Neural cell (in vitro differentiated cells): Measurements from ENCODE around the gene RTL3. TPM values are rescaled to one million over a fixed set of nuclear protein-coding genes. Genes with fewer than 3 reads are reported as not detected.

Experiments
- H2AFZ ChIP-seq: fragments of 200-600, 300-800 bp; sonication (generic), shearing (Covaris generic); 2 replicates; pipeline ENCODE4 v1.6.0; 2014; ENCODE audit warnings: low read depth, mild to moderate bottlenecking, antibody characterized with exemption, low read length, moderate library complexity
- H3F3A ChIP-seq: fragments of 200-600 bp; shearing (Covaris generic); 2 replicates; pipeline ENCODE4 v1.6.1; 2016; ENCODE audit warnings: mild to moderate bottlenecking, moderate library complexity, mixed read lengths, antibody characterized with exemption, low read length; ENCODE audit not compliant: insufficient read depth, poor library complexity, severe bottlenecking
- H3K27ac ChIP-seq: fragments of 200-600, 300-800 bp; sonication (generic), shearing (Covaris generic); 2 replicates; pipeline ENCODE4 v1.5.1; 2014; ENCODE audit warnings: mild to moderate bottlenecking, low read length, moderate library complexity
- H3K27me3 ChIP-seq: fragments of 300-800, 200-600 bp; sonication (generic), shearing (Covaris generic); 2 replicates; pipeline ENCODE4 v1.6.0; 2014; ENCODE audit warnings: mild to moderate bottlenecking, low read depth, low read length, moderate library complexity; ENCODE audit not compliant: insufficient read depth
- H3K36me3 ChIP-seq: fragments of 300-800, 200-600 bp; sonication (generic), shearing (Covaris generic); 2 replicates; pipeline ENCODE4 v1.5.1; 2014; ENCODE audit warnings: mild to moderate bottlenecking, antibody characterized with exemption, low read length, moderate library complexity; ENCODE audit not compliant: insufficient read depth
- H3K4me2 ChIP-seq: fragments of 300-800, 200-600 bp; sonication (generic), shearing (Covaris generic); 2 replicates; pipeline ENCODE4 v1.6.0; 2014; ENCODE audit warnings: mild to moderate bottlenecking, low read length
- H3K4me3 ChIP-seq: fragments of 300-800, 200-600 bp; sonication (generic), shearing (Covaris generic); 2 replicates; pipeline ENCODE4 v1.5.1; 2014; ENCODE audit warnings: mild to moderate bottlenecking, low read length, moderate library complexity
- H3K79me2 ChIP-seq: fragments of 200-600 bp; shearing (Covaris generic); replicated peaks from 2 replicates; pipeline ENCODE4 v1.6.0; 2014; ENCODE audit warnings: mild to moderate bottlenecking, low read length, moderate library complexity; ENCODE audit not compliant: insufficient read depth
- H3K9ac ChIP-seq: fragments of 300-800, 200-600 bp; sonication (generic), shearing (Covaris generic); 2 replicates; pipeline ENCODE4 v1.6.1; 2016; ENCODE audit warnings: mild to moderate bottlenecking, low read length, mixed read lengths
- H3K9me2 ChIP-seq: fragments of 200-600 bp; shearing (Covaris generic); 2 replicates; pipeline ENCODE4 v1.6.1; 2016; ENCODE audit warnings: mild to moderate bottlenecking, low read length, mixed read lengths; ENCODE audit not compliant: insufficient read depth
- H3K9me3 ChIP-seq: fragments of 200-600, 300-800 bp; sonication (generic), shearing (Covaris generic); 2 replicates; pipeline ENCODE4 v1.6.1; 2016; ENCODE audit warnings: mild to moderate bottlenecking, mixed run types, low read length, moderate library complexity, mixed read lengths
- H4K20me1 ChIP-seq: fragments of 200-600 bp; shearing (Covaris generic); 2 replicates; pipeline ENCODE4 v1.6.1; 2016; ENCODE audit warnings: mild to moderate bottlenecking, mixed run types; ENCODE audit not compliant: insufficient read depth
- EP300 ChIP-seq: fragments of 450-650 bp; conservative IDR thresholded peaks from 2 replicates; pipeline ENCODE4 v1.6.1; 2014; ENCODE audit warnings: antibody characterized with exemption, mild to moderate bottlenecking, moderate library complexity; ENCODE audit not compliant: poor library complexity, severe bottlenecking
- EZH2 ChIP-seq: fragments of 200-600, 300-800 bp; shearing (Covaris generic), sonication (generic); IDR thresholded peaks from 2 replicates; pipeline ENCODE4 v1.6.1; 2014; ENCODE audit warnings: antibody characterized with exemption, low read length, borderline replicate concordance, mild to moderate bottlenecking; ENCODE audit not compliant: insufficient read depth, poor library complexity, severe bottlenecking
- MXI1 ChIP-seq: fragments of 450-650 bp; conservative IDR thresholded peaks from 2 replicates; pipeline ENCODE4 v1.6.1; 2014; ENCODE audit warnings: antibody characterized with exemption, mild to moderate bottlenecking; ENCODE audit not compliant: poor library complexity, severe bottlenecking
- POLR2AphosphoS5 ChIP-seq: IDR thresholded peaks from 2 replicates; pipeline ENCODE4 v1.6.1; 2012
- RAD21 ChIP-seq: fragments of 450-650 bp; conservative IDR thresholded peaks from 2 replicates; pipeline ENCODE4 v1.6.1; 2014; ENCODE audit warnings: antibody characterized with exemption, mild to moderate bottlenecking, moderate library complexity
- REST ChIP-seq: IDR thresholded peaks from 2 replicates; pipeline ENCODE4 v1.6.1; 2012; ENCODE audit warnings: borderline replicate concordance
- SMC3 ChIP-seq: fragments of 450-650 bp; conservative IDR thresholded peaks from 2 replicates; pipeline ENCODE4 v1.6.1; 2014; ENCODE audit warnings: antibody characterized with exemption, mild to moderate bottlenecking, moderate library complexity; ENCODE audit not compliant: poor library complexity
- TAF1 ChIP-seq: IDR thresholded peaks from 2 replicates; pipeline ENCODE4 v1.6.1; 2012; ENCODE audit warnings: low read depth
- polyA plus RNA-seq: library from polyadenylated mRNA; depleted of rRNA; stranded (reverse); fragments of >200 nt; gene quantifications from 2 replicates; pipeline ENCODE4 v1.2.3, GENCODE V29; 2014
- TF ChIP-seq, protein P1 (sequence below): fragments of 450-650 bp; IDR thresholded peaks from 2 replicates; pipeline ENCODE4 v1.5.1; 2014; ENCODE audit warnings: antibody characterized with exemption, mild to moderate bottlenecking, moderate library complexity; ENCODE audit not compliant: poor library complexity, severe bottlenecking

Gene RTL3
- polyA plus RNA-seq, 1 donor from 2014 or later = not detected

- TF ChIP-seq TAF1 (no peak), EZH2 (no peak), RAD21 (no peak), POLR2AphosphoS5 (no peak), EP300 (no peak), REST (no peak), SMC3 (no peak), MXI1 (no peak)
- TF ChIP-seq, protein P1, sequence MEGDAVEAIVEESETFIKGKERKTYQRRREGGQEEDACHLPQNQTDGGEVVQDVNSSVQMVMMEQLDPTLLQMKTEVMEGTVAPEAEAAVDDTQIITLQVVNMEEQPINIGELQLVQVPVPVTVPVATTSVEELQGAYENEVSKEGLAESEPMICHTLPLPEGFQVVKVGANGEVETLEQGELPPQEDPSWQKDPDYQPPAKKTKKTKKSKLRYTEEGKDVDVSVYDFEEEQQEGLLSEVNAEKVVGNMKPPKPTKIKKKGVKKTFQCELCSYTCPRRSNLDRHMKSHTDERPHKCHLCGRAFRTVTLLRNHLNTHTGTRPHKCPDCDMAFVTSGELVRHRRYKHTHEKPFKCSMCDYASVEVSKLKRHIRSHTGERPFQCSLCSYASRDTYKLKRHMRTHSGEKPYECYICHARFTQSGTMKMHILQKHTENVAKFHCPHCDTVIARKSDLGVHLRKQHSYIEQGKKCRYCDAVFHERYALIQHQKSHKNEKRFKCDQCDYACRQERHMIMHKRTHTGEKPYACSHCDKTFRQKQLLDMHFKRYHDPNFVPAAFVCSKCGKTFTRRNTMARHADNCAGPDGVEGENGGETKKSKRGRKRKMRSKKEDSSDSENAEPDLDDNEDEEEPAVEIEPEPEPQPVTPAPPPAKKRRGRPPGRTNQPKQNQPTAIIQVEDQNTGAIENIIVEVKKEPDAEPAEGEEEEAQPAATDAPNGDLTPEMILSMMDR = no peak
- no peak overlapping the region for H3K4me2 ChIP-seq
Observed at GRCh38 chrX:78708262-78708661, 49.1 kb upstream of the RTL3 start.

GRCh38 chrX:78706071-78706470, 46.9 kb upstream of the RTL3 start:
- Histone ChIP-seq H3F3A (no peaks in the 10 kb centered on the region), H3K9me2 (no peaks in the 10 kb centered on the region), H3K9ac (no peak overlapping the region), H3K4me3 (no peak overlapping the region), H3K4me2 (no peak overlapping the region), H3K79me2 (no peaks in the 10 kb centered on the region), H3K9me3 (no peaks in the 10 kb centered on the region), H2AFZ (no peak overlapping the region), H3K27me3 (no peaks in the 10 kb centered on the region), H4K20me1 (no peaks in the 10 kb centered on the region), H3K36me3 (no peaks in the 10 kb centered on the region), H3K27ac (no peak overlapping the region)
- TF ChIP-seq TAF1 = no peak
- no peak for TF ChIP-seq EZH2
- no peak for TF ChIP-seq SMC3
- no peak for TF ChIP-seq RAD21
- no peak for TF ChIP-seq MXI1
- TF ChIP-seq REST = no peak
- TF ChIP-seq, protein P1 = no peak
- TF ChIP-seq EP300 = no peak
- TF ChIP-seq POLR2AphosphoS5 = no peak

More at GRCh38 chrX:78708262-78708661, 49.1 kb upstream of the RTL3 start:
- H4K20me1 ChIP-seq = no peaks in the 10 kb centered on the region
- no peak overlapping the region for H3K27ac ChIP-seq
- no peaks in the 10 kb centered on the region for H3K9me3 ChIP-seq
- no peaks in the 10 kb centered on the region for H3K36me3 ChIP-seq
- no peak overlapping the region for H3K9ac ChIP-seq
- no peaks in the 10 kb centered on the region for H3K79me2 ChIP-seq
- no peak overlapping the region for H2AFZ ChIP-seq
- no peaks in the 10 kb centered on the region for H3K9me2 ChIP-seq
- H3K27me3 ChIP-seq = no peaks in the 10 kb centered on the region
- H3F3A ChIP-seq = no peaks in the 10 kb centered on the region
- H3K4me3 ChIP-seq = no peak overlapping the region
